K562 (cell line): ENCODE results near the gene DNAAF1. TPM values are rescaled to one million over a fixed set of nuclear protein-coding genes. Genes with fewer than 3 reads are reported as not detected.

Experiments
- ATAC-seq: fragments of 200-7000 bp; cut with Tn5 transposase; 3 replicates; pipeline ENCODE4 v1.9.1; 2020; ENCODE audit warnings: moderate library complexity
- BruUV-seq: library from RNA; stranded (reverse); fragments of 400-500 nt; replicated peaks from 2 replicates; lab custom pipeline; 2021; lab: Mats Ljungman, UMichigan
- CTCF ChIA-PET: fragments of 300-600 bp; formaldehyde crosslinking; extraction: SDS; loops from one replicate; lab custom pipeline; 2021; ENCODE audit warnings: low intra/inter-chr PET ratio; lab: Yijun Ruan, JAX
- POLR2A ChIA-PET: fragments of 300-600, 350-650 bp; sonication (Branson Sonifier 250); formaldehyde crosslinking; extraction: SDS; loops from one replicate; lab custom pipeline; 2021; ENCODE audit warnings: antibody characterized with exemption, inconsistent platforms; lab: Yijun Ruan, JAX
- DNase-seq, 4 experiments: peaks; one replicate each; pipeline versions ENCODE4 v3.0.0 to v3.0.0-alpha.2; 2011 to 2018; ENCODE audit warnings: low spot score in 3 of 4, mixed read lengths in 3 of 4; ENCODE audit errors: extremely low read depth in 1 of 4
- FAIRE-seq: peaks from 2 replicates; lab custom pipeline; 2011; peaks lifted over from hg19 to GRCh38; lab: Jason Lieb, UNC
- H2AFZ ChIP-seq: 2 replicates; pipeline ENCODE4 v1.6.0; 2011; ENCODE audit warnings: low read depth, low read length, control low read depth, inconsistent platforms
- H3K27ac ChIP-seq: fragments of 200-600 bp; 3 replicates; pipeline ENCODE4 v1.8.0; 2011; ENCODE audit warnings: low read depth, mild to moderate bottlenecking, control low read depth, inconsistent platforms, low read length, moderate library complexity, mixed read lengths; ENCODE audit errors: extremely low read depth
- H3K27me3 ChIP-seq, 2 experiments: fragments of 300-600 bp in 1 of 2; 2 replicates in 1 of 2; 3 replicates in 1 of 2; pipeline versions ENCODE4 v1.6.0 to v1.8.0; 2011; ENCODE audit warnings: inconsistent platforms in 2 of 2, low read length in 2 of 2, mild to moderate bottlenecking in 1 of 2, mixed read lengths in 1 of 2, moderate library complexity in 1 of 2; ENCODE audit not compliant: control insufficient read depth in 2 of 2, insufficient read depth in 2 of 2
- H3K36me3 ChIP-seq: fragments of 300-600 bp; 3 replicates; pipeline ENCODE4 v1.8.0; 2011; ENCODE audit warnings: mild to moderate bottlenecking, low read length, inconsistent platforms; ENCODE audit not compliant: control insufficient read depth, insufficient read depth
- H3K4me1 ChIP-seq, 2 experiments: fragments of 200-600 bp in 1 of 2; replicated peaks in 1 of 2; 2 replicates in 1 of 2; 3 replicates in 1 of 2; pipeline versions ENCODE4 v1.5.1 to v1.8.0; 2011; ENCODE audit warnings: inconsistent platforms in 2 of 2, low read length in 2 of 2, mild to moderate bottlenecking in 1 of 2, mixed read lengths in 1 of 2, moderate library complexity in 1 of 2; ENCODE audit not compliant: control insufficient read depth in 2 of 2, insufficient read depth in 2 of 2
- H3K4me2 ChIP-seq: 2 replicates; pipeline ENCODE4 v1.6.1; 2011; ENCODE audit warnings: low read length, control low read depth, inconsistent platforms, mixed read lengths; ENCODE audit not compliant: insufficient read depth
- H3K4me3 ChIP-seq: fragments of 200-600 bp; sonication (generic), shearing (Covaris generic); 2 replicates; pipeline ENCODE4 v1.5.1; 2016; ENCODE audit warnings: control low read depth, inconsistent platforms
- H3K79me2 ChIP-seq: fragments of 200-600 bp; 3 replicates; pipeline ENCODE4 v1.8.0; 2011; ENCODE audit warnings: low read length, inconsistent platforms; ENCODE audit not compliant: control insufficient read depth, insufficient read depth
- H3K9ac ChIP-seq, 2 experiments: 2 replicates each; pipeline versions ENCODE4 v1.6.0 to v1.6.1; 2011; ENCODE audit warnings: low read depth in 2 of 2, low read length in 2 of 2, control low read depth in 1 of 2, inconsistent platforms in 1 of 2, mild to moderate bottlenecking in 1 of 2, mixed read lengths in 1 of 2; ENCODE audit not compliant: insufficient read depth in 1 of 2
- H3K9me1 ChIP-seq: one replicate; pipeline ENCODE4 v1.6.0; 2011; ENCODE audit warnings: inconsistent platforms, mild to moderate bottlenecking, low read length, moderate library complexity; ENCODE audit not compliant: control insufficient read depth, insufficient read depth
- H3K9me3 ChIP-seq: replicated peaks from 2 replicates; pipeline ENCODE4 v1.5.1; 2011; ENCODE audit warnings: low read depth, low read length, inconsistent platforms; ENCODE audit not compliant: control insufficient read depth, insufficient read depth
- H4K20me1 ChIP-seq: replicated peaks from 2 replicates; pipeline ENCODE4 v1.6.1; 2011; ENCODE audit warnings: low read length, inconsistent platforms, mixed read lengths; ENCODE audit not compliant: control insufficient read depth, insufficient read depth
- DACH1 ChIP-seq: fragments of 450-650 bp; IDR thresholded peaks from 2 replicates; pipeline ENCODE4 v1.6.1; 2018; ENCODE audit not compliant: partially characterized antibody
- HMGN3 ChIP-seq: IDR thresholded peaks from 2 replicates; pipeline ENCODE4 v1.6.1; 2011; ENCODE audit warnings: borderline replicate concordance, low read depth, mild to moderate bottlenecking, mixed read lengths, low read length; ENCODE audit not compliant: insufficient read length; ENCODE audit errors: extremely low read depth
- HNRNPLL ChIP-seq: fragments of 200-400 bp; formaldehyde crosslinking; IDR thresholded peaks from 2 replicates; pipeline ENCODE4 v1.6.1; 2017; ENCODE audit warnings: low read length, low read depth, mild to moderate bottlenecking; ENCODE audit not compliant: poor library complexity, severe bottlenecking
- KDM1A ChIP-seq, 2 experiments: fragments of 450-650 bp; IDR thresholded peaks; 2 replicates each; pipeline ENCODE4 v1.6.1; 2016; ENCODE audit warnings: mild to moderate bottlenecking in 2 of 2
- MYNN ChIP-seq, 2 experiments: sonication (generic); formaldehyde crosslinking in 1 of 2; IDR thresholded peaks; 2 replicates each; pipeline versions ENCODE4 v1.5.0 to v1.6.1; 2016 to 2020; ENCODE audit warnings: antibody characterized with exemption in 1 of 2, missing genetic modification reagents in 1 of 2
- POLR2G ChIP-seq: fragments of 200-400 bp; formaldehyde crosslinking; IDR thresholded peaks from 2 replicates; pipeline ENCODE4 v1.6.1; 2017; ENCODE audit warnings: low read depth, mild to moderate bottlenecking, antibody characterized with exemption, low read length, moderate library complexity
- RBM39 ChIP-seq: fragments of 200-400 bp; formaldehyde crosslinking; optimal IDR thresholded peaks from 2 replicates; pipeline ENCODE3; 2018; ENCODE audit warnings: low read depth, low read length
- SNAPC5 ChIP-seq: fragments of 250-450 bp; sonication (Bioruptor Pico); IDR thresholded peaks from 2 replicates; pipeline ENCODE4 v1.8.0; 2021; ENCODE audit warnings: moderate library complexity, mild to moderate bottlenecking, inconsistent platforms
- TBL1XR1 ChIP-seq, 2 experiments: IDR thresholded peaks; 2 replicates each; pipeline ENCODE4 v1.6.1; 2012; ENCODE audit warnings: improper control_type of control experiment in 2 of 2, low read length in 2 of 2, mild to moderate bottlenecking in 1 of 2
- THAP7 ChIP-seq: fragments of 250-450 bp; sonication (Bioruptor Pico); IDR thresholded peaks from 2 replicates; pipeline ENCODE4 v1.5.0; 2021
- TRIM24 ChIP-seq, 2 experiments: fragments of 450-650 bp; IDR thresholded peaks; 2 replicates each; pipeline ENCODE4 v1.6.1; 2016
- ZNF668 ChIP-seq: fragments of 250-450 bp; sonication (Bioruptor Pico); IDR thresholded peaks from 2 replicates; pipeline ENCODE4 v1.8.0; 2022; ENCODE audit warnings: mild to moderate bottlenecking, inconsistent platforms
- WGBS: fragments of 100-300 bp; shearing (Covaris generic); methylation state at CpG from one replicate; pipeline ENCODE4 v1.1.6; 2016; ENCODE audit warnings: low coverage, mixed read lengths; ENCODE audit not compliant: insufficient coverage; ENCODE audit errors: missing lambda C conversion rate; 5-methylcytosine and 5-hydroxymethylcytosine counted together
- in situ Hi-C: fragments of 300-500 bp; cut with MboI; formaldehyde crosslinking; loops from 4 replicates; pipeline ENCODE4 v1.15.0; 2018; ENCODE audit warnings: inconsistent platforms, mixed read lengths
- intact Hi-C: fragments of 100-400 bp; cut with micrococcal nuclease; formaldehyde crosslinking; loops from 2 replicates; pipeline ENCODE4 v1.14.2; 2022
- polyA plus RNA-seq, 8 experiments: library from polyadenylated mRNA; depleted of rRNA in 4 of 8; stranded (reverse) in 5 of 8; unstranded in 3 of 8; fragments of >200 nt; fragmentation: Nextera tagmentation in 2 of 8; fragmentation: Illumina TruSeq in 1 of 8; extraction: Ambion mirVana in 2 of 8; extraction: Trizol in 1 of 8; gene quantifications; 2 replicates each; pipeline versions ENCODE4 v1.2.1 to v1.2.3, GENCODE V29; 2011 to 2014; ENCODE audit warnings: inconsistent platforms in 1 of 8, missing spikeins in 1 of 8
- total RNA-seq, 7 experiments: library from RNA; depleted of rRNA in 6 of 7; stranded (reverse); fragments of >200 nt in 6 of 7; fragmentation: Illumina TruSeq in 2 of 7; extraction: Trizol in 2 of 7; gene quantifications; 2 replicates each; pipeline versions ENCODE4 v1.2.1 to v1.2.3, GENCODE V29; 2011 to 2021; ENCODE audit warnings: low replicate concordance in 1 of 7

Gene DNAAF1
- total and polyA plus RNA-seq, 9 of the 15 experiments (the other 6 are each of a cell fraction or from before 2014, with no cell fraction given) = 0.01 TPM; not detected in 8

GRCh38 chr16:84121007-84121406, 24.1 kb upstream of the DNAAF1 start (continued):
- TF ChIP-seq HNRNPLL = no peak
- no peak for TF ChIP-seq SNAPC5 (CRISPR knock-in tag)
- TF ChIP-seq POLR2G = peak; percentile 45; the same call in 1 of the 2 replicates
- no peak for TF ChIP-seq TBL1XR1 (IDR thresholded peaks at IDR 0.05; ENCODE audit: low read length in 2 of 2)
- TF ChIP-seq HMGN3 = peak; percentile 50
- TF ChIP-seq MYNN (IDR thresholded peaks at IDR 0.05) = no peak
- no peak for TF ChIP-seq MYNN (CRISPR knock-in tag; IDR thresholded peaks at IDR 0.05)
- TF ChIP-seq RBM39 = no peak
- TF ChIP-seq TRIM24 (IDR thresholded peaks at IDR 0.05) = no peak
- no peak for TF ChIP-seq DACH1

- Histone ChIP-seq H3K4me1 (no peaks in the 10 kb centered on the region; a peak in 1 of 5 replicates), H3K4me2 (no peak overlapping the region), H2AFZ (no peak overlapping the region), H3K9ac (no peak overlapping the region), H3K4me3 (no peak overlapping the region), H3K79me2 (no peaks in the 10 kb centered on the region), H4K20me1 (no peaks in the 10 kb centered on the region), H3K9me1 (no peaks in the 10 kb centered on the region), H3K27ac (no peak overlapping the region), H3K9me3 (no peaks in the 10 kb centered on the region), H3K27me3 (no peaks in the 10 kb centered on the region), H3K36me3 (peaks cover 47% of the 10 kb centered on the region; the same call in 2 of the 3 replicates)
- DNase-seq (no peak), FAIRE-seq (no peak), ATAC-seq (no peak)
- intact Hi-C loops (no loop called here), in situ Hi-C loops (no loop called here)
- 78% methylated on average over 7 of the region's 7 CpGs for WGBS
- ChIA-PET POLR2A (interaction anchor here (10.0 kb wide), 1 partner anchor 11 kb away, joined by 145 read pairs; no protein-coding TSS in a partner anchor), CTCF (no interaction called here)
- no TSS peak for BruUV-seq
- TF ChIP-seq KDM1A (IDR thresholded peaks at IDR 0.05) = peak; percentile 45 to 70; a peak in 3 of 4 replicates
- no peak for TF ChIP-seq THAP7 (CRISPR knock-in tag)
- no peak for TF ChIP-seq ZNF668 (CRISPR knock-in tag)
Observed at GRCh38 chr16:84124257-84125073, 20.6 kb upstream of the DNAAF1 start.
